ENCODE measurements around the gene SCRN1. TPM values are rescaled to one million over a fixed set of nuclear protein-coding genes. Genes with fewer than 3 reads are reported as not detected.
A peak's percentile ranks its signal among the peaks of the same experiment; 100 is the strongest.

SCRN1 gene
- 56.4 and 81.6 TPM in 2 replicates for total RNA-seq (2014; rRNA removed; shearing (Covaris generic))

- Histone ChIP-seq H3K27ac (peak within 1 kb of the TSS; percentile 92), H3K4me3 (peak within 1 kb of the TSS; percentile 95), H3K9me3 (replicated peaks) (0 out of 2 replicates have a peak, but pooled peaks cover 3% of the 10 kb centered on the region), H3K4me1 (replicated peaks) (peaks cover 33% of the 10 kb centered on the region), H3K36me3 (peaks cover 12% of the 10 kb centered on the region), H3K27me3 (replicated peaks) (no peaks in the 10 kb centered on the region)
- DNase-seq (ENCODE audit: low read depth in 1 of 2, low spot score in 2 of 2) = peak; percentile 56
These were observed at the start of gene SCRN1 for GRCh38 chr7:29989257-29989995. Gene SCRN1 (minus strand): TSS chr7:29989801. CDS start chr7:29969067, 20,734 bp downstream.

- Histone ChIP-seq H3K4me3 (no peak overlapping the region), H3K36me3 (no peaks in the 10 kb centered on the region), H3K4me1 (replicated peaks) (no peaks in the 10 kb centered on the region), H3K9me3 (replicated peaks) (no peaks in the 10 kb centered on the region), H3K27me3 (replicated peaks) (no peaks in the 10 kb centered on the region), H3K27ac (no peak overlapping the region)
- no peak for DNase-seq (ENCODE audit: low read depth in 1 of 2, low spot score in 2 of 2)
These were observed 48.8 kb upstream of the SCRN1 start for GRCh38 chr7:30038196-30038980.

- no peak overlapping the region for H3K27ac ChIP-seq
- no peak for DNase-seq (ENCODE audit: low read depth in 1 of 2, low spot score in 2 of 2)
These were observed 46.6 kb upstream of the SCRN1 start for GRCh38 chr7:30036220-30036619.

GRCh38 chr7:30034501-30034900 lies 44.9 kb upstream of the SCRN1 start:
- Histone ChIP-seq H3K4me1 (replicated peaks) (peaks cover 4% of the 10 kb centered on the region; the same call in 1 of the 2 replicates), H3K27ac (no peak overlapping the region), H3K4me3 (no peak overlapping the region), H3K9me3 (replicated peaks) (no peaks in the 10 kb centered on the region), H3K27me3 (replicated peaks) (no peaks in the 10 kb centered on the region), H3K36me3 (no peaks in the 10 kb centered on the region)
- DNase-seq (ENCODE audit: low read depth in 1 of 2, low spot score in 2 of 2) = no peak

More at GRCh38 chr7:30036220-30036619, 46.6 kb upstream of the SCRN1 start:
- no peak overlapping the region for H3K4me3 ChIP-seq
- no peaks in the 10 kb centered on the region for H3K36me3 ChIP-seq
- H3K9me3 ChIP-seq (replicated peaks) = no peaks in the 10 kb centered on the region
- no peaks in the 10 kb centered on the region for H3K4me1 ChIP-seq (replicated peaks)
- H3K27me3 ChIP-seq (replicated peaks) = no peaks in the 10 kb centered on the region

GRCh38 chr7:30032310-30033125 lies 42.9 kb upstream of the SCRN1 start:
- H3K4me1 ChIP-seq (replicated peaks) = peaks cover 9% of the 10 kb centered on the region; the same call in 1 of the 2 replicates
- no peak overlapping the region for H3K27ac ChIP-seq
- DNase-seq (ENCODE audit: low read depth in 1 of 2, low spot score in 2 of 2) = no peak
- no peaks in the 10 kb centered on the region for H3K9me3 ChIP-seq (replicated peaks)
- peaks cover 6% of the 10 kb centered on the region; the same call in 1 of the 2 replicates for H3K36me3 ChIP-seq
- H3K4me3 ChIP-seq = no peak overlapping the region
- no peaks in the 10 kb centered on the region for H3K27me3 ChIP-seq (replicated peaks)

GRCh38 chr7:30029696-30030095 lies 40.1 kb upstream of the SCRN1 start:
- Histone ChIP-seq H3K4me1 (replicated peaks) (peaks cover 21% of the 10 kb centered on the region), H3K27me3 (replicated peaks) (no peaks in the 10 kb centered on the region), H3K27ac (no peak overlapping the region), H3K4me3 (peak overlapping the region; percentile 97), H3K36me3 (peaks cover 6% of the 10 kb centered on the region; the same call in 1 of the 2 replicates), H3K9me3 (replicated peaks) (no peaks in the 10 kb centered on the region)
- peak in 1 of 2 experiments; percentile 5 for DNase-seq (ENCODE audit: low read depth in 1 of 2, low spot score in 2 of 2)

GRCh38 chr7:30028749-30029635 lies 39.4 kb upstream of the SCRN1 start:
- H3K4me3 ChIP-seq = peak overlapping the region; percentile 97
- peaks cover 21% of the 10 kb centered on the region for H3K4me1 ChIP-seq (replicated peaks)
- peak overlapping the region; percentile 12; the same call in 1 of the 2 replicates for H3K27ac ChIP-seq
- H3K9me3 ChIP-seq (replicated peaks) = no peaks in the 10 kb centered on the region
- peak; percentile 53 to 55 for DNase-seq (ENCODE audit: low read depth in 1 of 2, low spot score in 2 of 2)
- H3K27me3 ChIP-seq (replicated peaks) = no peaks in the 10 kb centered on the region
- peaks cover 6% of the 10 kb centered on the region; the same call in 1 of the 2 replicates for H3K36me3 ChIP-seq

- no peaks in the 10 kb centered on the region for H3K27me3 ChIP-seq (replicated peaks)
- peaks cover 6% of the 10 kb centered on the region; the same call in 1 of the 2 replicates for H3K36me3 ChIP-seq
- H3K9me3 ChIP-seq (replicated peaks) = no peaks in the 10 kb centered on the region
- peak within 1 kb of the TSS; percentile 97 for H3K4me3 ChIP-seq
- DNase-seq (ENCODE audit: low read depth in 1 of 2, low spot score in 2 of 2) = peak; percentile 82 to 93
- peaks cover 21% of the 10 kb centered on the region for H3K4me1 ChIP-seq (replicated peaks)
- peak within 1 kb of the TSS; percentile 12; the same call in 1 of the 2 replicates for H3K27ac ChIP-seq
These were observed 38.7 kb upstream of the SCRN1 start, which contains the start of gene PLEKHA8 for GRCh38 chr7:30028216-30028748. Gene PLEKHA8 (plus strand): TSS chr7:30028412. CDS start chr7:30028763, 351 bp downstream.

GRCh38 chr7:30027740-30028215 lies 38.2 kb upstream of the SCRN1 start:
- H3K36me3 ChIP-seq = peaks cover 6% of the 10 kb centered on the region; the same call in 1 of the 2 replicates
- DNase-seq (ENCODE audit: low read depth in 1 of 2, low spot score in 2 of 2) = no peak
- no peaks in the 10 kb centered on the region for H3K9me3 ChIP-seq (replicated peaks)
- no peaks in the 10 kb centered on the region for H3K27me3 ChIP-seq (replicated peaks)
- H3K4me1 ChIP-seq (replicated peaks) = peaks cover 21% of the 10 kb centered on the region
- H3K27ac ChIP-seq = no peak overlapping the region
- peak overlapping the region; percentile 97 for H3K4me3 ChIP-seq

GRCh38 chr7:30027065-30027456 lies 37.5 kb upstream of the SCRN1 start:
- H3K36me3 ChIP-seq = peaks cover 6% of the 10 kb centered on the region; the same call in 1 of the 2 replicates
- H3K27ac ChIP-seq = no peak overlapping the region
- H3K4me1 ChIP-seq (replicated peaks) = peaks cover 21% of the 10 kb centered on the region
- peak overlapping the region; percentile 97 for H3K4me3 ChIP-seq
- DNase-seq (ENCODE audit: low read depth in 1 of 2, low spot score in 2 of 2) = no peak
- no peaks in the 10 kb centered on the region for H3K9me3 ChIP-seq (replicated peaks)
- no peaks in the 10 kb centered on the region for H3K27me3 ChIP-seq (replicated peaks)

GRCh38 chr7:30026229-30027064 lies 36.8 kb upstream of the SCRN1 start, which contains the start of gene FKBP14:
Gene FKBP14 (minus strand): TSS chr7:30026702. CDS start chr7:30026508, 194 bp downstream.
- Histone ChIP-seq H3K27me3 (replicated peaks) (no peaks in the 10 kb centered on the region), H3K9me3 (replicated peaks) (no peaks in the 10 kb centered on the region), H3K27ac (peak within 1 kb of the TSS; percentile 53), H3K4me3 (peak within 1 kb of the TSS; percentile 97), H3K4me1 (replicated peaks) (peaks cover 21% of the 10 kb centered on the region), H3K36me3 (peaks cover 6% of the 10 kb centered on the region; the same call in 1 of the 2 replicates)
- DNase-seq (ENCODE audit: low read depth in 1 of 2, low spot score in 2 of 2) = peak; percentile 91 to 98
